Measurements from ENCODE around the gene ELK3. TPM values are rescaled to one million over a fixed set of nuclear protein-coding genes. Genes with fewer than 3 reads are reported as not detected.
"Not testable (repeated sequence)": the region's sequence is repeated elsewhere in the genome, so short reads cannot be mapped to it uniquely, and the experiment has no call there.

Gene ELK3
- total RNA-seq, 4 donors from 2014 or later: 10.1 to 25.3 (median 23.4) TPM

DNA sequence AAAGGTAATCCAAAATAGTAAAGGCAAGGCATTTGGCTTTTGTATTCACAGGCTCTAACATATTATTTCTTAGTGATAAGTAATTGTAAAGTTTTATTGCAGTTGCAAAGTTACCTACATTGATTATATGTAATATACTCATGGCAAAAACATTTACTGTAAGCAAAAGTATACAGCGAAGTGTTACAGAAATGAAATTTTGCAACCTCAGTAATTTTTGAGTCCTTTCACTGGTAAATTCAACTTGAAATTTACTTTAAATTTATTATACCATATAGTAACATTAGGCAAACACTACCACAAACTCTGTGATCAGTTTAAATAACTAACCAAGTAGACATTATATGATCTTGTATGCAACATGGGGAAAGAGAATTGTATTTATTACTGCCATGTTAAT lies 117.0 kb downstream of the ELK3 start:
- ATAC-seq: no peak
- TF ChIP-seq, protein P1, sequence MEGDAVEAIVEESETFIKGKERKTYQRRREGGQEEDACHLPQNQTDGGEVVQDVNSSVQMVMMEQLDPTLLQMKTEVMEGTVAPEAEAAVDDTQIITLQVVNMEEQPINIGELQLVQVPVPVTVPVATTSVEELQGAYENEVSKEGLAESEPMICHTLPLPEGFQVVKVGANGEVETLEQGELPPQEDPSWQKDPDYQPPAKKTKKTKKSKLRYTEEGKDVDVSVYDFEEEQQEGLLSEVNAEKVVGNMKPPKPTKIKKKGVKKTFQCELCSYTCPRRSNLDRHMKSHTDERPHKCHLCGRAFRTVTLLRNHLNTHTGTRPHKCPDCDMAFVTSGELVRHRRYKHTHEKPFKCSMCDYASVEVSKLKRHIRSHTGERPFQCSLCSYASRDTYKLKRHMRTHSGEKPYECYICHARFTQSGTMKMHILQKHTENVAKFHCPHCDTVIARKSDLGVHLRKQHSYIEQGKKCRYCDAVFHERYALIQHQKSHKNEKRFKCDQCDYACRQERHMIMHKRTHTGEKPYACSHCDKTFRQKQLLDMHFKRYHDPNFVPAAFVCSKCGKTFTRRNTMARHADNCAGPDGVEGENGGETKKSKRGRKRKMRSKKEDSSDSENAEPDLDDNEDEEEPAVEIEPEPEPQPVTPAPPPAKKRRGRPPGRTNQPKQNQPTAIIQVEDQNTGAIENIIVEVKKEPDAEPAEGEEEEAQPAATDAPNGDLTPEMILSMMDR (IDR thresholded peaks at IDR 0.05): no peak
- no peak for TF ChIP-seq POLR2A (IDR thresholded peaks at IDR 0.05)
- no peak for TF ChIP-seq POLR2AphosphoS5 (IDR thresholded peaks at IDR 0.05)
- no peak for TF ChIP-seq EP300 (IDR thresholded peaks at IDR 0.05)
- Histone ChIP-seq H3K4me3 (no peak overlapping the region), H3K36me3 (peaks cover 0 to 7% of the 10 kb centered on the region in 2 donors), H3K9me3 (no peaks in the 10 kb centered on the region), H3K27ac (no peak overlapping the region), H3K27me3 (no peaks in the 10 kb centered on the region), H3K4me1 (peaks cover 3 to 49% (median 4%) of the 10 kb centered on the region in 3 donors)
- 80 to 100% methylated on average over 1 of the region's 1 CpG for WGBS, 2 donors (ENCODE audit: low coverage in 1 of 2)

DNA sequence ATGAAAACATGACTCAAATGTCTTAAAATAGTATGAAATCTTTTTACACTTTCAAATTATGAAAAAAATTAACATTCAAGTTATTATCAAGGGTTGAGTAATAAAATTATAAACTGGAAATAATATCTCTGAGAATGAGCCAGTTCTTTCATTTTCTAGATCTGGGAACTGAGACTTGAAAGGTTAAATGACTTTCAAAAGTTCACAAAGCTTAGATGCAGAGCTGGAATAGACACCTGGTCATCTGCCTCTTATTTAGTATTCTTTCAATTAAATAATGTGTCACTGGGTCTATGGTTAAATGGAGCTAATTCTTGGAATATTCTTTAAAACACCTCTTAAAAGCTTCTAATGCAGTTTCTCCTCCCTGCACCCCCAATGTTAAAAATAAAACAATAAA lies 119.4 kb downstream of the ELK3 start:
- Histone ChIP-seq H3K36me3 (peaks cover 0 to 7% of the 10 kb centered on the region in 2 donors), H3K27ac (peak overlapping the region in 2 of 4 donors; percentile 38 to 41), H3K4me1 (peaks cover 3 to 30% (median 4%) of the 10 kb centered on the region in 3 donors), H3K9me3 (no peaks in the 10 kb centered on the region), H3K27me3 (no peaks in the 10 kb centered on the region), H3K4me3 (no peak overlapping the region)
- no peak for ATAC-seq
- TF ChIP-seq POLR2A (IDR thresholded peaks at IDR 0.05) (no peak), POLR2AphosphoS5 (IDR thresholded peaks at IDR 0.05) (no peak), EP300 (IDR thresholded peaks at IDR 0.05) (no peak)
- TF ChIP-seq, protein P1 (IDR thresholded peaks at IDR 0.05): no peak

DNA sequence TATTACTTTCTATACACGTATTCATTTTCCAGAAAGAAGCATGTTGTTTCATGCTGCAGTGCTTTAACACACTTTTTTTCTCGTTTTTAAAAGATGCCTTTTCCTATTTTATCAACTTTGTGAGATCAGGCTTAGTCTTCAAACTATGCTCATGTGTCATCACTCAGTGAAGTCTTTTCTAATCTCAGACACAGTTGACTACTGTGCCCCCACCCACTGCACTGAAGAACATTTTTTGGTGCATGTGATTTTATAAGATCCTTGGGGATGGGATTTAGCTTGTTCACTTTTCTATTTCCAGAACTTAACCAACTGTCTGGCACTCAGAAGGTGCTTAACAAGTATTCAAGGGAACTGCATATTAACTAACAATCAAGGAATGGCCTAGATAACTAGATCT lies 120.5 kb downstream of the ELK3 start:
- Histone ChIP-seq H3K4me1 (peaks cover 0 to 23% (median 4%) of the 10 kb centered on the region in 3 donors), H3K9me3 (no peaks in the 10 kb centered on the region), H3K27ac (peak overlapping the region in 3 of 4 donors; percentile 9 to 41 (median 38)), H3K4me3 (no peak overlapping the region), H3K36me3 (peaks cover 0 to 7% of the 10 kb centered on the region in 2 donors), H3K27me3 (no peaks in the 10 kb centered on the region)
- WGBS, 2 donors (ENCODE audit: low coverage in 1 of 2): 35 to 68% methylated on average over 2 of the region's 2 CpGs
- ATAC-seq: no peak
- no peak for TF ChIP-seq POLR2AphosphoS5 (IDR thresholded peaks at IDR 0.05)
- no peak for TF ChIP-seq EP300 (IDR thresholded peaks at IDR 0.05)
- TF ChIP-seq, protein P1 (IDR thresholded peaks at IDR 0.05): no peak
- no peak for TF ChIP-seq POLR2A (IDR thresholded peaks at IDR 0.05)

DNA sequence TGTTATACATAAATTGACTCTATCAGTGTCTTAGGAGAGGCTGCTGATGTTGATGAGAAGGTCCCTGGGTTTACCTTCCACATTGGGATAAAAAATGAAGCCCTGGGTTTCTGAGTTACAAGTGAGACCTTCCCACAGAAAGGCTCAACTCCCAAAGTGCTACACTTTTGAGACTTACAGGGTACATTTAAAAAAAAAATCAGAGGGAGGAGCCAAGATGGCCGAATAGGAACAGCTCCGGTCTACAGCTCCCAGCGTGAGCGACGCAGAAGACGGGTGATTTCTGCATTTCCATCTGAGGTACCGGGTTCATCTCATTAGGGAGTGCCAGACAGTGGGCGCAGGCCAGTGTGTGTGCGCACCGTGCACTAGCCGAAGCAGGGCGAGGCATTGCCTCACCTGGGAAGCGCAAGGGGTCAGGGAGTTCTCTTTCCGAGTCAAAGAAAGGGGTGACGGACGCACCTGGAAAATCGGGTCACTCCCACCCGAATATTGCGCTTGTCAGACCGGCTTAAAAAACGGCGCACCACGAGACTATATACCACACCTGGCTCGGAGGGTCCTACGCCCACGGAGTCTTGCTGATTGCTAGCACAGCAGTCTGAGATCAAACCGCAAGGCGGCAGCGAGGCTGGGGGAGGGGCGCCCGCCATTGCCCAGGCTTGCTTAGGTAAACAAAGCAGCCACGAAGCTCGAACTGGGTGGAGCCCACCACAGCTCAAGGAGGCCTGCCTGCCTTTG lies 121.7 kb downstream of the ELK3 start:
- ATAC-seq, H3K9me3 ChIP-seq, H3K36me3 ChIP-seq, H3K27me3 ChIP-seq: not testable (repeated sequence)
- Histone ChIP-seq H3K4me1 (peaks cover 0 to 23% (median 4%) of the 10 kb centered on the region in 3 donors), H3K4me3 (peak overlapping the region; percentile 30 to 42), H3K27ac (peak overlapping the region in 3 of 4 donors; percentile 59 to 64 (median 64))
- WGBS, 2 donors (ENCODE audit: low coverage in 1 of 2): 60% methylated on average over 3 of the region's 33 CpGs; no CpG with 5 or more reads in 1 of the 2 donors

DNA sequence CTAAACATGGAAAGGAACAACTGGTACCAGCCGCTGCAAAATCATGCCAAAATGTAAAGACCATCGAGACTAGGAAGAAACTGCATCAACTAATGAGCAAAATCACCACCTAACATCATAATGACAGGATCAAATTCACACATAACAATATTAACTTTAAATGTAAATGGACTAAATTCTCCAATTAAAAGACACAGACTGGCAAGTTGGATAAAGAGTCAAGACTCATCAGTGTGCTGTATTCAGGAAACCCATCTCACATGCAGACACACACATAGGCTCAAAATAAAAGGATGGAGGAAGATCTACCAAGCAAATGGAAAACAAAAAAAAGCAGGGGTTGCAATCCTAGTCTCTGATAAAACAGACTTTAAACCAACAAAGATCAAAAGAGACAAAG lies 123.6 kb downstream of the ELK3 start:
- not testable (repeated sequence) for H3K27me3 ChIP-seq, H3K9me3 ChIP-seq, H3K36me3 ChIP-seq, H3K27ac ChIP-seq, H3K4me3 ChIP-seq, ATAC-seq
- WGBS, 2 donors (ENCODE audit: low coverage in 1 of 2): 100% methylated on average over 1 of the region's 2 CpGs; no CpG with 5 or more reads in 1 of the 2 donors
- peaks cover 0 to 23% (median 4%) of the 10 kb centered on the region in 3 donors for H3K4me1 ChIP-seq

Small RNAs within 50 kb of the gene (small RNA-seq; reads per million reads assigned to genes)
- gene RNU4-24P: 0 reads per million in 4 donors

Other genes starting within 250 kb of the ELK3 start
- 1 to 10 TPM in 1 of 4 donors, under 1 TPM in 2, not detected in 1; 0.10 to 4.0 (median 0.46) TPM for gene HAL, start 198.0 kb upstream of the ELK3 start, total RNA-seq
- gene LTA4H, start 158.8 kb upstream of the ELK3 start, total RNA-seq: 100 to 1,000 TPM in 1 of 4 donors, 10 to 100 TPM in 3; 65.3 to 110 (median 67.6) TPM
- gene CDK17, start 206.1 kb downstream of the ELK3 start, total RNA-seq: 10 to 100 TPM; 54.4 to 77.9 (median 62.9) TPM